HG03520 (cell line): ENCODE data around the gene PDILT.

Source experiments
- ATAC-seq: cut with Tn5 transposase; IDR thresholded peaks from one replicate; pipeline ENCODE4 v1.9.1; 2021; ENCODE audit warnings: mild to moderate bottlenecking, moderate library complexity; ENCODE audit not compliant: unreplicated experiment

Gene PDILT

DNA sequence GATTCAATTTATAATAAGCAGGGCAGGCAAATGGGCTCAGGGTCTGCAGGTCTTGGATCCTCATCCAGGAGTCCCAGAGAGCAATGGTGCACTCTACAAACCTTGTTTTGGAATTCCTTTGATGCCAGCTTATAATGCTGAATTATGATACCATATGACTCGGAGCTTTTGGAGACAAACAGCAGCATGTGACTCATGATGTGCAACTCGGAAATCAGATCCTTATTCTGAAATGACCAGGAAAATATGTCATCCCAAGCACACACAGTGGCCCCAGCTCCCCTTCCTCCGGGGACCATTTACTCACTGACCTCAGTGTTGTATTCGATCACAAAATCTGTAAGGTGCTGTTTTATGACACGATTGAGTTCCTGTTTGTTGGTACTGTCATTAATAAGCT lies 31.8 kb downstream of the PDILT start:
- ATAC-seq: no peak

DNA sequence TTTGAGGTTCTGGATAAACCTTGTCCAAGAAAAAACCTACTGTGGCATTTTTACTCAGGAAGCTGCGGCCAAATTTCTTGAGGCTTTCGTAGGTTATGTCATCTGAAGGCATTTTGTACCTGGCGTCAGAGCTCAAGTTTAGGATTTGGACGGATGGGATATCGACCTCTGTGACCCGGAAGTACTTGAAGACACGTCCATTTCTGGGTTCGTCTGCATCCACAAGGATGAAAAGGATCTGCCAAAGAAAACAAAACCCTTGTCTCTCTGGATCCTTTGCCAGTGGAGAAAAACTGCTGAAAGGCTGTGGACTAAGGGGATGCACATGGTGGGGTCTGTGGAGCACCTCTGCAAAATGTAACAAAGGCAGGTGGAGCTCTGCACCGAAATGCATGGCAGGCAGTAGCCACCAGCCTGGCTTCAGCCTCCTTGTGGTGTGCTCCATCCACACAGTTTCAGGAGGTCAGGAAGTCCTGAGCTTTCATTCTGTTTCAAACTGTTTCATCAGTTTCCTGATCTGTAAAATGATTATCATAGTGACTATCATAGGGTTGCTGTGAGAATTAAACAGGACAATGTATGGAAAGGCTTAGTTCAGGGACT lies 35.0 kb downstream of the PDILT start:
- no peak for ATAC-seq

DNA sequence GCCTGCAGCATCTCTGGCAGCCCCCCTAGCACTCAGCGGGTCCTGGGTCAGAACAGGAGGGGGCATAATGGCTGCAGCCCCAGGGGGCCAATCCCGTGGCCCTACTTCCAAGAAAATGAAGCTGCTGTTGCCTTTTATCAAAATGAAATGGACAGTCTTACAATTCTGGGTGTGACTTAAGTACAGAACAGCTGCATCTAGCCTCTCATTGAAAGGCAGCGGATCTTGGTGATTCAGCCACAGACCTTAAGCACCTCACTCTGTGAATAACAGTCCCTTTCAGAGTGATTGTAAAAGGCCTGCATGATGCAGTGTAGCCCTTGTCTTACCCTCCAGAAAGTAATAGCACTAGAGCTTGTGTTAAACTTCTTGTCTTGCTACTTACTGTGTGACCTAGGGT lies 40.5 kb downstream of the PDILT start:
- ATAC-seq: no peak

DNA sequence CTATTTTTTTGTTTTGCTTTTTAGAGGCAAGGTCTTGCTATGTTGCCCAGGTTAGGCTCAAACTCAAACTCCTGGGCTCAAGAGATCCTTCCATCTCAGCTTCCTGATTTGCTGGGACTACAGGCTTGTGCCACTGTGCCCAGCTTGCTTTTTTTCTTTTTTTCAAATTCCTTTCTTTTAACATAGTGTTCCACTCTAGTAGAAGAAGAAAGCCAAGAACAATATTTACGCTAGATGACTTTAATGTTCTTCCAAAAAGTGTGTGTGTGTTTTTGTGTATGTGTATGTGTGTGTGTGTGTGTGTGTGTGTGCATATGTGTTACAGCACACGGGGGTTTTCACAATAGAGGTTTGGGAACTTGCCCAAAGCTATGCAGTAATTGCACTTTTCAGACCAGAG lies 41.3 kb downstream of the PDILT start:
- ATAC-seq: no peak

DNA sequence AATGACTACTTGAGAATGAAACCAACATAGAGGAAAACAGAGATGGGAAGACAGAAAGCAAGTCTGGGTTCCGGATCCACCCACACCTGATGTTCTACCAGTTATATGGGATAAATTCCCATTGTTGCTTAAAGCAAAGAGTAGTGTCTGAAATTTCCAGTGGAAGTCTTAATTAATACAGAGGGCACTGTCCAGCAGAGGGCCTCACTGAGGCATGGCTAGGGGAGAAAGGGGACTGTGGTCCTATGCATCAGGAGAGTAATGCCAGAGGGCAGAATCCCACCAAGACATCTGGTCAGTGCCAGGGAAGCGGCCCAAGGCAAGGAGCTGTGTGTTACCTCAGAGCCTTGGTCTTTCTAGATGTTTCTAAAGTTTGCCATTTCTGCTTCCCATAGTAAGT lies 44.5 kb downstream of the PDILT start:
- ATAC-seq: no peak

DNA sequence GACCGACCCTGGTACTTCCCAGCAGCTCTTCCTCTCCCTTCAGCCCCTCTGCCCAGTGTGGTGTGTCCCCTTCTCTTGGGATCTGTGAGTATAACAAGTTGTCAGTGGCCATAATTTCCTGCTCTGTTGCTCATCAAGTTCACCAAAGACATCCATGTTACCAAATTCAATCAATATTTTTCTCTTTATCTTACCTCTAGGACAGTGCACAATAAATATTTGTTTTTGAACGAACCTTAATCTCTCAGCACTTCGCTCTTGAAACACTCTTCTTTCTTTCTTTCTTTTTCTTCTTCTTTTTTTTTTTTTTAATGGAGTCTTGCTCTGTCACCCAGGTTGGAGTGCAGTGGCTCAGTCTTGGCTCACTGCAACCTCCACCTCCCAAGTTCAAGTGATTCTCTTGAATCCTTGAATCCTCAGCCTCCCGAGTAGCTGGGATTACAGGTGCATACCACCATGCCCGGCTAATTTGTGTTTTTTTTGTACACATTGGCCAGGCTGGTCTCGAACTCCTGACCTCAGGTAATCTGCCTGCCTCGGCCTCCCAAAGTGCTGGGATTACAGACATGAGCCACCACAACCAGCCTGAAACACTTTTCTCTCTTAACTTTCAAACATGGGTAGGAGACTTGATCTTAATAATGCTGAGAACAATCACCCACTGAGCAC lies 49.3 kb downstream of the PDILT start:
- no peak for ATAC-seq

DNA sequence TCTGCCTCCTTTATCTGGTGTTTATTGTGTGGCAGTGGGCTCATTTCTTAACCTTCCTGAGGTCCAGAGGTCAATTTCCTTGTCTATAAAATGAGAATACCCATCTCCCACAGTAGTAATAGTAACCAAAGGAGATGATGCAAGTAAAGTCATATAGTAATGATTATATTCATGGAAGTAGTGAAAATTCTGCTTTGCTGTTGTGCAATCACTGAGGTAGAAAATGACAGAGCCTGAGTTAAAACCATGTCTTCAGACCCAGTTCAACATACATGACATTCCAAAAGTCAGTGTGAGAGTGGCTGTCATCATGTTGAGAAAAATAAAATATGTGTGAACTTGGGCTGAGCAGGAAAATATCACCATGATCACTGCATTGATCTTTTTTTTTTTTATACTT lies 51.2 kb downstream of the PDILT start:
- ATAC-seq: no peak

DNA sequence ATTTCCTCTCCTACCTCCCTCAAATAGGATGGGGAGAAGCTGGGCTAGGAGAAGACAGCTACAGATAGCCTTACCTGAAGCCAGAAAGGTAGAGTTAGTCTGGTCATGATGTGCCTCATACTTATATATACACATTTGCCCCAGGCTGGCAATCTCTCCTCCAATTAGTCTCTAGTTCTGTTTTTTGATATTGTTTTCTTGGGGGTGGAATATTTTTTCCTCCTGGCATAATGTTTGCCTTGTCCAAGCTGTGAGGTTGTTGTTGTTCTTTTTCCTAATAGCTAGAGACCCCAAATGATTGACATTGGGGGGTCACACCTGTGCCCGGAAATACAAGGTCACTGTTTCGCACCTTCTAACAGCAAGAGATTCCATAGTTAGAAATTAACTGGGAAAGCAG lies 51.9 kb downstream of the PDILT start, which contains the start of gene UMOD:
Gene UMOD, minus strand, starts transcription at position 101 of the 400 bp plus-strand sequence. CDS start 1,978 bp downstream, outside the sequence.
- no peak for ATAC-seq

DNA sequence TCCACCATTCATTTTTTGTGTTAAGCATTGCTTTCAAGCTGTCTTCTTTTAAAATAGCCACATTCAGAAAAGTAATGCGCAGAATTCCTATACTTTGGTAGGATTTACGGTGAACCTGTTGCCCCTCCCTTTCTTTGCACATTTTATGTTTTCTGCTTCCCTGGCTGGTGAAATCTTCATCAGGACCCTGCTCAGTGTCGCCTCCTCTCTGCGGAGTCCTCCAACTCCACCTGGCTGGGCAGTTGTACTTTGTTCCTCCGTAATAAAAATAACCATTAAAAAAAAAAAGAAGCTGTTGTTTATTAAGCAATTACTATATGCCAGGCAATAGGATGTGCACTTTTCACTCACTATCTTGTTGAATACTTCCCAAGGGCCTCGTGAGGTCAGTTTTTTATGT lies 54.9 kb downstream of the PDILT start:
- no peak for ATAC-seq

DNA sequence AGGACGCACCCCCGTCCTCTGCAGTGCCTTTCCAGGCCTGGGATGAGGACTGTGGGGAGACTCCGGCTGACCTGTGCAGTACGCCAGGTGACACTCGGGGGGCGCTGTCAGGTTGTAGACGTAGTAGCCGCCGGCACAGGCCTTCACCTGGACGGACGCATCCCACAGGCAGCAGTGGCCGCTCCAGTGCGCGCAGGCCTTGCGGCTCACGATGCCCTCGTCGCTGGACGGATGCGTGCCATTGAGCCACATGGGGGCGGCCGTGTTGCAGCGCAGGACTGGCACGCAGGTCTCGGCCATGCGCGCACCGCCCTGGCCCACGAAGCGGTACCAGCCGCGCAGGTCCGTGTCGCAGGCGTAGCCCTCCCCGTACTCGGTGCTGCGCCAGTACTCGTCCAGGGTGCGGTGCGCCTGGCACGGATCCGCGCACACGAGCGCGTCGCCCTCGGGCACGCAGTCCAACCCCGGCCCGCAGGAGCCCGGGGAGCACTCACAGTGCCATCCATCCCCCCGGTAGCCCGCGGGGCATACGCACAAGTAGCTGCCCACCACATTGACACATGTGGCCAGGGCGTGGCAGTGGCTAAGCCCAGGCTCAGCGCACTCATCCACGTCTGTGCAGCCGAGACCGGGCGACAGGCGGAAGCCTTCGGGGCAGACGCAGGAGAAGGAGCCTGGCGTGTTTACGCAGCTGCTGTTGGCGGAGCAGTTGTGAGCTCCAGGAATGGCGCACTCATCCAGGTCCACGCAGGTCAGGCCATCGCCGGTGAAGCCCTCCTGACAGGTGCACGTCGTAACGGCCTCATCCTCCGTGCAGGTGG lies 56.0 kb downstream of the PDILT start:
- ATAC-seq: no peak

DNA sequence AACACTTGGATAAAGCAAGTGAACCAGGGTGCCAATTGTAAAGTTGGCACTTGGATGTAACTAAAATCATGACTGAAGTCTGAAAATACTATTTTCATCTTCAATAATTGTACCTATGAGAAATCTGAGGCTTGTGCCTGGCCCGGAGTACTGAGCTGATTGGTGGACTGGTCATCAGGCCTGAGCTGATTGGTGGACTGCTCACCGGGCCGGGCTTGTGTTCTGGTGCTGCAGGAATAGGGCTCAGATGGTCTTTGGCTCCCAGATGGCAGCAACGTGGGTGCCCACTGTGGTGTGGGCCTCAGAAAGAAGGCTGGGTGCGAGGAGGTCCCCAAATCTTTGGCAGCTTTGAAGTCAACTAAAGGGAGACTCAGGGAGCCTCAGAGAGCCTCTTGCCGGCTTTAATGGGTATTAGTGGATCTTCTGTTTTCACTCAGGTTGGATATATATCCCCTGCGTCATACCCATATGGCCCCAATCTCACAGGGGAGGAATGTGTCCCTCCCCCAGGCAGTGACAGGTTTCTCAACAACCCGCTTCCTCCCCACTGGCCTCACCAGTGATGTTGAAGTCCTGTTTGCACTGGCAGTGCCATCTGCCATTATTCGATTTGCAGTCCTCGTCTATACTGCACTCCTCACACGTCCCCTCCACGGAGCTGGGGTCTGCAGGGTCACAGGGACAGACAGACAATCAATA lies 56.7 kb downstream of the PDILT start:
- no peak for ATAC-seq

DNA sequence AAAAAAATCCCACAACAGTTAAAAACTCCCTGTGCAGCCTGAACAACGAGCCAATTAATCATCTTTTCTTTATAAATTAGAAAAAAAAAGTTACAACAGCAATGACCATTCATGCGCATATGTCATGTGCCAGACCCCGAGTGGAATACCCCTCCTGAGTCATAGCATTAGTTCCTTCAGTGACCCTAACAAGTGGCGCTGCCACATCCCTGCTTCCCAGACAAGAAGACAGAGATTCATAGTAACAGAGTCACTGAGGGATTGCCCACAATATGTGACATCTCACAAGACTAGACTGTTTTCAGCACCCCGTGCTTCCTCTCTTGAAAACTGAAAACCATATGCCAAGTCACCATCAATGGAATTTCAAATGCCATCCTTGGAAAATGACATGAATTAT lies 59.9 kb downstream of the PDILT start:
- no peak for ATAC-seq

DNA sequence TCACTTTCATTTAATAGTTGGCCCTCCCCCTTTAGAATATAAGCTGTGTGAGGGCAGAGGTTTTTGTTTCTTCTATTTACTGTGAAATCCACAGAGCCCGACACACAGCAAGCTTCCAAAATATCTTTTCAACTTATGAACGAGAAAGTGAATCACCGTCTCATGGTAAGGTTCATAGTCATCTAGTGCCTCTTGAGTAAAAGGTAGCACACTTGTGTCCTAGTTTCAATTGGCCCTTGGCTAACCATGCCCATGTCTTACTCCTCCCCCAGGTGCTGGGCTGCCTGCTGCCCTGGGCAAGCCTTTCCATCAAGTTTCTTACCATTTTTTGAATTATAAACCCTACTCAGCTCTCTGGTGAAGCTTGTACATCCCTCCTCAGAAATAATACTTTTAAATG lies 64.8 kb downstream of the PDILT start:
- ATAC-seq: no peak

DNA sequence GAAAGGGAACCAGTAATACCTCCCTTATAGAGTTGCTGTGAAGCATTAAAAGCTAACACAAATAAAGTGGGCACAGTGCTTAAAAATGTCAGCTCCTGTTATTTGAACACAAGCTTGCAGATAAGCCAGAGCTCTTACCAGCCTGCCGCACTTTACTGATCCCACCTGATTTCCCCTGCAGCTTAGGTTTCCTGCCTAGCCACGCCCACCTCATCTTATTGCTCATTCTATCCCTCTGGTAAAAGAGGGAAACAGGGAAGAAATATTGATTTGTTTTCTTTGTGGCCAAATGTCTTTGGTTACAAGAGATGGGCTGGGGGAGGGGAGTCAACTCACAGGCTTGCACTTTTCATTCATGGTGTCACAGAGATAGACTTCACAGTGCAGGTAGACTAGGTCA lies 67.6 kb downstream of the PDILT start:
- ATAC-seq: no peak

DNA sequence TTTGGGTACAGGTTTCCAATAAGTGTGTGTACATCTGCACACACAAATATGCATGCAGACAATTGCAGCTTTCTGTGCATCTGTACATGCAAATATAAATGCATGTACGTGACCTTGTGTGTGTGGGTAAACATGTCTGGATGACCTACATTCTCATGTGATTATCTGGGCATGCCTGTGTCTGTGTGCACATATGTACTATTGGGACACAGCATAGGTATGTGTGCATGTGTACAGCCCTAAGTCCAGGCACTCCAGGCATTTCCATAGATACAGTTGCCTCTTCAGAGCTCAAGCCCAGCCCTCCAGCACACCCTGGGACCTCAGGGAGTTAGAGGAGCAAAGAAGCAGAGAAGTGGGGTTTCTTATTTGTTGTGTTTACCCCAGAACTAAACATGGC lies 70.1 kb downstream of the PDILT start:
- ATAC-seq: no peak

DNA sequence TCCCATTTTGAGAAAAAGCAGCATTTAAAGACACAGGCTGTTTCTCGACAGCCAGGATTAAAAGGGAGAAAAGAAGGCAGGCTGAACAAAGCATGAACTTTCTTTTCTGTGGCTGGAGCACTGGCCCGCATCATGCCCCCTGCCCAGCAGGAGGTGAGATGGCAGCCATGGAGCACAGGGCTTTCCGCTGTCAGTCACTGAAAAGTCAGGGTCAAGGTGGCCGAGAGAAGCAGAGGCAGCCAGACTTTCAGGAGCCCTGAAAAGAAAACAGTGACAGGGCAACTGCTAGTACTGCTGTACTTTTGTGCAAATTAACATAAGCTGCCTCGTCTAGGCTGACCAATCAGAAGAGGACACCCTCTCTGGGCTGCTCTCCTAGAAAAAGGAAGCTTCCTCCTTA lies 71.4 kb downstream of the PDILT start:
- no peak for ATAC-seq

DNA sequence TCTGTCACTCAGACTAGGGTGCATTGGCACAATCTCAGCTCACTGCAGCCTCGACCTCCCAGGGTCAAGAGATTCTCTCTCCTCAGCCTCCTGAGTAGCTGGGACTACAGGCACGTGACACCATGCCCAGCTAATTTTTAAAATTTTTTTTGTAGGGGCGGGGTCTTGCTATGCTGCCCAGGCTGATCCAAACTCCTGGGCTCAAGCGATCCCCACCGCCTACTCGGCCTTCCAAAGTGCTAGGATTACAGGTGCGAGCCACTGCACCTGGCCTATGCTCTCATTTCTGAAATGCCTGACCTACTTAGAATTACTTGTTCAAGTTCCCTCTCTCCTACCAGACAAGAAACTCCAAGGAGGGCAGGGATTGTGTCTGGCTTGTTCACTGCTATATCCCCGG lies 72.1 kb downstream of the PDILT start:
- ATAC-seq: no peak

DNA sequence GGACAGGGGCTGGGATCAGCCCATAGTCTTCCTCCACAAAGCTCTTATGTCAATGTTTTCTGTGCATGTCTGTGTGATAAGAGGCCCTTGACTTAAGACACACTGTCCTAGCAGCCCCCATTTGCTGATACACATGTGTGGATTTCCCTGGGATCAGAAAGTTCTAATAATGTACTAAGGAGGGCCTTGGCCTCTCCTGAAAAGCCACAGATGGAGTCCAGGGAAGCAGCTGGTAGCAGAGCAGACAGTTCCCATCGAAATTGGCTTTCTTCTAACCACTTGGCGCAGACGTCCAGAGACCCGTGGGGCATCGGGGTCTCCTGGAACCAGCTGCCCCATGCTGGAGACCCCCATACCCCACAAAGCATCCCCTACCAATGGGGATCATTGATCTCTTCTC lies 72.9 kb downstream of the PDILT start:
- no peak for ATAC-seq

DNA sequence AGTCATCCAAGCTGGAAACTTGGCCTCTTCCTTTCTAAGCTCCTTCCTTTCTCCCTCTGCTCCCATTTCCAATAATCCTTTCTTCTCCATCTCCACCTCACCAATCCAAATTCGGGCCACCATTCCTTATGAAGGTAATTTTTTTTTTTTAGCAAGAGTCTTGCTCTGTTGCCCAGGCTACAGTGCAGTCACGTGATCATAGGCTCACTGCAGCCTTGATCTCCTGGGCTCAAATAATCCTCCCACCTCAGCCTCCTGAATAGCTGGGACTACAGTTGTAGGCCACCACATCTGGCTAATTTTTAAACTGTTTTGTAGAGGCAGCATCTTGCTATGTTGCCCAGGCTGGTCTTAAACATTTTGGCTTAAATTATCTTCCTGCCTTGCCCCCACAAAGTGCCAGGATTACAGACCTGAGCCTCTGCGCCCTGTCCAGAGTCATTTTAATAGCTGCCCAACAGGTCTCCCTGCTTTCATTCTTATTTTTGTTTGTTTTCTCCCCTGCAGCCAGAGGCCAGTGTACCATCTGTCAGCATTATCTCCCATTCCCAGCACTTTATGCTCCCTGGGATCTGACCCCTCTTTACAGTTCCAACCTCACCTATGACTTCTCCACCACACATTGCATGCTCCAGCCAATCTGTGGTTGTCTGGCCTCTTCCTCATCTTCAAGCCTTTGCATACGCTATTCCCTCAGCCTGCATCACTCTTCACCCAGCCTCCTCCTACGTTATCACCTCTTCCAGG lies 75.0 kb downstream of the PDILT start:
- no peak for ATAC-seq

DNA sequence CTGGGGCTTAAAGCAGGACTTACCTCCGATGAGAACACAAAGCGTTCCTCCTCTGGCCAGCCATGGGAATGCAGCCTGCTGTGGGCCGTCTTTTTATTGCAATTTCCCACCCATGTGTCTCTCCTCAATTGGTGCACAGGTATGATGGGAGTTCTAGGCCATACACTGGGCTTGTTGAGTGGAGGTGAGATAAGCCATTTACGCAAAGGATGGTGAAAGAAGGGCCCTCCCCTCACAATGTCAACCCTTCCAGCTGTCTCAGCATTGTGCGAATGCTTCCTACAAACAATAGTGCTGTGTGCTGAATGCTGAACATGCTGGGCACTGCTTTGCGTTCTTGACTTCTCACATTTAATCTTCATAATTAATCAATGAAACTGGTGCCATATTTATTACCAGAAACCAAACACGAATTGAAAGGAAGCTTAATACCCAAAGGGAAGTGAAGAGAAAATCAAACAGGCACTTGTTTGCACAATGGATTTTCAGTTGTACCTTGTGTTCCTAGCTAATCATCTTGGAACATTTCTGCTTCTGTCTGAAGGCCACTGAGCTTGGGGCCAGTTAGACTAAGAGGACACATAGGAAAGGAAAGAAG lies 77.0 kb downstream of the PDILT start, which contains the start of gene GP2:
Gene GP2, minus strand, starts transcription at position 70 of the 598 bp plus-strand sequence. CDS start 1,082 bp downstream, outside the sequence.
- no peak for ATAC-seq
